HFFc6 (cell line): ENCODE measurements around the gene CORIN. TPM values are rescaled to one million over a fixed set of nuclear protein-coding genes. Genes with fewer than 3 reads are reported as not detected.

Experiments used
- DNase-seq: peaks from one replicate; pipeline ENCODE4 v3.0.0-alpha.2; 2018
- H3K27ac Mint-ChIP-seq: 2 replicates; pipeline ENCODE4 v1.8.0; 2020; ENCODE audit warnings: mild to moderate bottlenecking, mixed read lengths
- H3K27me3 Mint-ChIP-seq: 2 replicates; pipeline ENCODE4 v1.8.0; 2021; ENCODE audit warnings: mild to moderate bottlenecking, moderate library complexity, mixed read lengths; ENCODE audit not compliant: insufficient read depth
- H3K36me3 Mint-ChIP-seq: 2 replicates; pipeline ENCODE4 v1.8.0; 2021; ENCODE audit warnings: low read depth, mixed read lengths
- H3K4me1 Mint-ChIP-seq: 2 replicates; pipeline ENCODE4 v1.8.0; 2020; ENCODE audit warnings: low read depth, mixed read lengths
- H3K4me3 Mint-ChIP-seq: 2 replicates; pipeline ENCODE4 v1.8.0; 2020; ENCODE audit warnings: mild to moderate bottlenecking, moderate library complexity, mixed read lengths
- H3K9me3 Mint-ChIP-seq: 2 replicates; pipeline ENCODE4 v1.8.0; 2020; ENCODE audit warnings: mild to moderate bottlenecking, mixed read lengths
- total RNA-seq, 6 experiments: library from RNA; stranded (reverse); fragmentation: NEBNext Ultra II Directional; extraction: Animal tissue kit (Norgen Biotek cat#: 25700); gene quantifications; 2 replicates in 1 of 6; 3 replicates in 5 of 6; pipeline ENCODE4 v1.2.3, GENCODE V29; 2021
- TF ChIP-seq, protein P1 (sequence below): fragments of 200-600 bp; sonication (generic); IDR thresholded peaks from 2 replicates; pipeline ENCODE4 v1.5.0; 2021; ENCODE audit warnings: antibody characterized with exemption, mild to moderate bottlenecking

Gene CORIN
- total RNA-seq, 6 experiments from 2014 or later: 0.07 to 1.0 (median 0.31) TPM

DNA sequence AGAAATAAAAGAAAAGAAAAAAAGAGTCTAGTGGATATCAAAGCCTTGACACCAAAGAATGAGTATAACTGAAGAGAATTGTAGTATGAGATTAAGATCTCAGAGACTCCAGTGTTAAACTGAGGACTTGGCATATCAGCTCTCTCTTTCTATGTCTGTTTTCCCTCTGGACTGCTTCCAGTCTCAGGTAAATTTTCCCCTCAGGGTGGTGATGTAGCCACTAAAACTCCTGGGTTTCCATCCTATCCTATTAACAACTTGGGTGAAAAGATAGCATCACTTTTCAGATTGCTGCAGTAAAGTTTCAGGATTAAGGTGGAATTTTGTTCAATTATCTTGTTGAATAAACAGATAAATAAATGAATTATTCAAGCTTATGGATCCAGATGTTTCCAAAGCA is 267.1 kb downstream of the CORIN start:
- H3K4me3 Mint-ChIP-seq: no peak overlapping the region
- H3K9me3 Mint-ChIP-seq: no peaks in the 10 kb centered on the region
- H3K4me1 Mint-ChIP-seq: peaks cover 26% of the 10 kb centered on the region

DNA sequence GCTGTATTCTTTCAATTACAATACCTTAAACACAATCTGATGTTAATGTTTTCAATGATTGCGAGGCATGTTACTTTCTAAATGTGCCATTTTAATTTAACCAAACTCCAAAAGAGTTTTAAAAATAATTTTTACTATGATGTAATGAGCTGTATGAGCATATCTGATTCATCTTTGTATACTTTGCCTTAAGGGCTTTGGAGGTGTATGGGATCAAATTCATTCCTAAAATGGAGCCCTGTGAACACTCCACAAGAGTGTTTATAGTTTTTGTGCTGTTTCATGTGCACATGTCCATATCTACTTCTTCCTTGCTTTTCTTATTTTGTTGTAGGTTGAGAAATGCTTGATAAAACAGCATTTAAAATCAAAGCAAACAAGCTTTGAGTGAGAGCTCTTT is 270.4 kb downstream of the CORIN start:
- DNase-seq: no peak
- no peak overlapping the region for H3K4me3 Mint-ChIP-seq
- H3K27me3 Mint-ChIP-seq: no peaks in the 10 kb centered on the region; the same call in 1 of the 2 replicates
- peaks cover 48% of the 10 kb centered on the region for H3K4me1 Mint-ChIP-seq
- H3K9me3 Mint-ChIP-seq: no peaks in the 10 kb centered on the region
- TF ChIP-seq, protein P1, sequence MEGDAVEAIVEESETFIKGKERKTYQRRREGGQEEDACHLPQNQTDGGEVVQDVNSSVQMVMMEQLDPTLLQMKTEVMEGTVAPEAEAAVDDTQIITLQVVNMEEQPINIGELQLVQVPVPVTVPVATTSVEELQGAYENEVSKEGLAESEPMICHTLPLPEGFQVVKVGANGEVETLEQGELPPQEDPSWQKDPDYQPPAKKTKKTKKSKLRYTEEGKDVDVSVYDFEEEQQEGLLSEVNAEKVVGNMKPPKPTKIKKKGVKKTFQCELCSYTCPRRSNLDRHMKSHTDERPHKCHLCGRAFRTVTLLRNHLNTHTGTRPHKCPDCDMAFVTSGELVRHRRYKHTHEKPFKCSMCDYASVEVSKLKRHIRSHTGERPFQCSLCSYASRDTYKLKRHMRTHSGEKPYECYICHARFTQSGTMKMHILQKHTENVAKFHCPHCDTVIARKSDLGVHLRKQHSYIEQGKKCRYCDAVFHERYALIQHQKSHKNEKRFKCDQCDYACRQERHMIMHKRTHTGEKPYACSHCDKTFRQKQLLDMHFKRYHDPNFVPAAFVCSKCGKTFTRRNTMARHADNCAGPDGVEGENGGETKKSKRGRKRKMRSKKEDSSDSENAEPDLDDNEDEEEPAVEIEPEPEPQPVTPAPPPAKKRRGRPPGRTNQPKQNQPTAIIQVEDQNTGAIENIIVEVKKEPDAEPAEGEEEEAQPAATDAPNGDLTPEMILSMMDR: no peak
- H3K27ac Mint-ChIP-seq: peak overlapping the region; percentile 44
- peaks cover 40% of the 10 kb centered on the region for H3K36me3 Mint-ChIP-seq

More for the DNA sequence above, 267.1 kb downstream of the CORIN start:
- DNase-seq: no peak
- H3K36me3 Mint-ChIP-seq: peaks cover 44% of the 10 kb centered on the region
- TF ChIP-seq, protein P1: no peak
- H3K27me3 Mint-ChIP-seq: no peaks in the 10 kb centered on the region; the same call in 1 of the 2 replicates
- no peak overlapping the region for H3K27ac Mint-ChIP-seq

DNA sequence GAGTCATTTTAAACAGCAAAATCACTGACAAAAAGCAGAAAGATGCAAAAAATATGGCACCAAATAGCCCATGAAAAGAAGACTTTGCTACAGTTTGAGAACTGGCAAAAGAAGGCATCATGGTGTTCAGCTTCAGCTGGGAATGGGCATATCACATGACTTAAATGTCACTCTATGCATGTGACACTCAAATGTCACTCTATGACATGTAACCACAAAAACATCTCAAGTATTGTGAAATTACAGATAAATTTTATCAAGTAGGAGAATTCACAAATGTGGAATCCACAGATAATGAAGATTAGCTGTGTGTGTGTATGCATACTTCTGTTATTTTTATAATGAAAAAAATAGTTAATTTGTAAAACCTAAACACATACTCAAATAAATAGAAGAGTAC is 270.9 kb downstream of the CORIN start:
- Mint-ChIP-seq H3K36me3 (peaks cover 35% of the 10 kb centered on the region), H3K4me3 (no peak overlapping the region), H3K27me3 (no peaks in the 10 kb centered on the region; the same call in 1 of the 2 replicates), H3K27ac (no peak overlapping the region), H3K4me1 (peaks cover 53% of the 10 kb centered on the region), H3K9me3 (no peaks in the 10 kb centered on the region)
- TF ChIP-seq, protein P1: no peak
- DNase-seq: no peak

GRCh38 chr4:47566566-47566965 is 271.3 kb downstream of the CORIN start:
- no peak for DNase-seq
- Mint-ChIP-seq H3K9me3 (no peaks in the 10 kb centered on the region), H3K27me3 (no peaks in the 10 kb centered on the region; the same call in 1 of the 2 replicates), H3K4me1 (peaks cover 57% of the 10 kb centered on the region), H3K4me3 (no peak overlapping the region), H3K27ac (no peak overlapping the region; the same call in 1 of the 2 replicates), H3K36me3 (peaks cover 34% of the 10 kb centered on the region)
- TF ChIP-seq, protein P1: no peak

DNA sequence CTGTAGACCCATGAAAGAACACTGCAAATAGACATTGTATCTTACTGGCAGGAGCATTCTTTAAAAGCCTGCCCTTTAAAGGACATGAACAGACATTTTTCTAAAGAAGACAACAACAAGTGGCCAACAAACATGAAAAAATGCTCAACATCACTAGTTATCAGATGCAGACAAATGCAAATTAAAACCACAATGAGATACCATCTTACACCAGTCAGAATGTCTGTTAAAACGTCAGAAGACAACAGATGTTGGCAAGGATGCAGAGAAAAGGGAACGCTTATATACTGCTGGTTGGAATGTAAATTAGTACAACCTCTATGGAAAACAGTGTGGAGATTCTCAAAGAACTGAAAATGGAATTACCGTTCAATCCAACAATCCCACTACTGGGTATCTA is 275.6 kb downstream of the CORIN start:
- Mint-ChIP-seq H3K4me1 (peaks cover 55% of the 10 kb centered on the region), H3K27me3 (no peaks in the 10 kb centered on the region), H3K36me3 (peaks cover 32% of the 10 kb centered on the region), H3K27ac (no peak overlapping the region; the same call in 1 of the 2 replicates), H3K4me3 (no peak overlapping the region), H3K9me3 (no peaks in the 10 kb centered on the region)
- TF ChIP-seq, protein P1: no peak
- DNase-seq: peak; percentile 49

DNA sequence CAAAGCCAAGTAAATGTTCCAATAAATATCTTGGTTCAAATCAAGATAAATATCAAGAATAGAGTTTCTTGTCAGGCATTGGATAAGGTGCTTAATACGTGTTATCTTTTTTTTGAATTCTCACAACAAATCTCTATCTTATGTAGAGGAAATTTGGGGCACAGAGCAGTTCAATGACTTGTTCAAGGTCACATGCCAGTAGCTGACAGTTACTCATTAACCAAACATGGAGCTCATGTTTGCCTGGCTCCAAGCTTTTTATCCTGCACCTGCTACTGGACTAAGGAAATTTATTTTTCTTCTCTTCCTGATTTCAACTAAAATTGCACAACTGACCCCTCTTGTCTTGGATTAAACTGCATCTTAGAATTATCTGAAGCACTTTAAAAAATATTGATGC is 276.5 kb downstream of the CORIN start:
- Mint-ChIP-seq H3K36me3 (peaks cover 27% of the 10 kb centered on the region), H3K27ac (no peak overlapping the region), H3K4me1 (peaks cover 48% of the 10 kb centered on the region), H3K27me3 (no peaks in the 10 kb centered on the region), H3K4me3 (no peak overlapping the region), H3K9me3 (no peaks in the 10 kb centered on the region)
- TF ChIP-seq, protein P1: no peak
- no peak for DNase-seq
